Stimulated activated CD4-positive, alpha-beta T cell treated with anti-CD3 and anti-CD28 coated beads, TNF-alpha, amount 100 ng/mL, for 1 hour (primary cell): ENCODE data around the gene UTP14C.
"Not testable (repeated sequence)": the region's sequence is repeated elsewhere in the genome, so short reads cannot be mapped to it uniquely, and the experiment has no call there.

ENCODE experiments used
- DNase-seq, 3 donors: peaks; one replicate each; pipeline ENCODE4 v3.0.0-alpha.2; 2020; ENCODE audit warnings: low read depth in 3 of 3, low spot score in 1 of 3

The UTP14C gene, protein sequence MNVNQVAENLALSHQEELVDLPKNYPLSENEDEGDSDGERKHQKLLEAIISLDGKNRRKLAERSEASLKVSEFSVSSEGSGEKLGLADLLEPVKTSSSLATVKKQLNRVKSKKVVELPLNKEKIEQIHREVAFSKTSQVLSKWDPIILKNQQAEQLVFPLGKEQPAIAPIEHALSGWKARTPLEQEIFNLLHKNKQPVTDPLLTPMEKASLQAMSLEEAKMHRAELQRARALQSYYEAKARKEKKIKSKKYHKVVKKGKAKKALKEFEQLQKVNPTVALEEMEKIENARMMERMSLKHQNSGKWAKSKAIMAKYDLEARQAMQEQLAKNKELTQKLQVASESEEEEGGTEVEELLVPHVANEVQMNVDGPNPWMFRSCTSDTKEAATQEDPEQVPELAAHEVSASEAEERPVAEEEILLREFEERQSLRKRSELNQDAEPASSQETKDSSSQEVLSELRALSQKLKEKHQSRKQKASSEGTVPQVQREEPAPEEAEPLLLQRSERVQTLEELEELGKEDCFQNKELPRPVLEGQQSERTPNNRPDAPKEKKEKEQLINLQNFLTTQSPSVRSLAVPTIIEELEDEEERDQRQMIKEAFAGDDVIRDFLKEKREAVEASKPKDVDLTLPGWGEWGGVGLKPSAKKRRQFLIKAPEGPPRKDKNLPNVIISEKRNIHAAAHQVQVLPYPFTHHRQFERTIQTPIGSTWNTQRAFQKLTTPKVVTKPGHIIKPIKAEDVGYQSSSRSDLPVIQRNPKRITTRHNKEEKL

DNA sequence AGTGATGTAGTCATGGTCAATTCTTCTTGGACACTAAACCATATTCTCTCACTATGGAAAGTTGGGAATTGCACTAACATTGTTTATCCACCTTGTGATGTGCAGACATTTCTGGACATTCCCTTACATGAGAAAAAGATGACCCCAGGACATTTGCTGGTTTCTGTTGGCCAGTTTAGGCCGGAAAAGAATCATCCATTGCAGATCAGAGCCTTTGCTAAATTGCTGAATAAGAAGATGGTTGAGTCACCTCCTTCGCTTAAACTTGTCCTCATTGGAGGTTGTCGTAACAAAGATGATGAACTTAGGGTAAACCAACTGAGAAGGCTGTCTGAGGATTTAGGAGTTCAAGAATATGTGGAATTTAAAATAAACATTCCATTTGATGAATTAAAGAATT lies at the start of gene UTP14C:
Gene UTP14C (plus strand): TSS at position 211 of the 400 bp plus-strand sequence. CDS start 4,114 bp downstream, outside the sequence.
- no peak for DNase-seq

DNA sequence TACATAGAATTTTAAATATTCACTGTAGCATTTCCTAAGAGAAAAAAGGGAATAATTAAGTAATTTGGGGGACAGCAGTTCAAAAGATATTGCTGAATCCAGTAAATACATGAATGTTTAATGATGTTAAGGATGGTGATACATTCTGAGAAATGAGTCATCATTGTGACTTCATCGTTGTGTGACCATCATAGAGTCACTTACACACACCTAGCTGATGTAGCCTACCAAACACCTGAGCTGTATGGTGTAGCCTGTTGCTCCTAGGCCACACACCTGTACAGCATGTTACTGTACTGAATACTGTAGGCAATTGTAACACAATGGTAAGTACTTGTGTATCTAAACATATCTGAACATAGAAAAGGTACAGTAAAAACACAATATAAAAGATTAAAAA lies 48.1 kb upstream of the UTP14C start:
- DNase-seq: no peak

DNA sequence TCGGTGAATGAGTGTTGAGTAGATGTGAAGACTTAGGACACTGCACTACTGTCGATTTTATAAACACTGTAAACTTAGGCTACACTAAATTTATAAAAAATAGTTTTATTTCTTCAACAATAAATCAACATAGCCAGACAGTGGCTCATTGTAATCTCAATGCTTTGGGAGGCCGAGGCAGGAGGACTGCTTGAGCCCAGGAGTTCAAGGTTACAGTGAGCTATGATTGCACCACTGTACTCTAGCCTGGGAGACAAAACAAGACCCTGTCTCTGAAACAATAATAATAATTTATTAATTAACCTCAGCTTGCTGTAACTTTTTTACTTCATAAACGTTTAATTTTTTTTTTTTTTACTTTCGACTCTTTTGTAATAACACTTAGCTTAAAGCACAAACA lies 47.6 kb upstream of the UTP14C start:
- DNase-seq: no peak

DNA sequence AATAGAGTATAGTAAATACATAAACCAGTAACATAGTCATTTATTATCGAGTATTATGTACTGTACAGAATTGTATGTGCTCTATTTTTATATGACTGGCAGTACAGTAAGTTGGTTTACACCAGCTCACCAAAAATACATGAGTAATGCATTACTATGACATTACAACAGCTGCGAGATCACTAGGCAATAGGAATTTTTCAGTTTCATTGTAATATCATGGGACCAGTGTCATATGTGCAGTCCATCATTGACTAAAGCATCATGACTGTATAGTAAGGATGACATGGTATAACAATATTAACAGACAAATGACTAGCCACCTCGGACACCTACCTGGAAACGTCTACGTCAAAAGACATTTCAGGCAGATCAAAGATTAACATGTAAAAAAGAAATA lies 46.9 kb upstream of the UTP14C start:
- DNase-seq: no peak

DNA sequence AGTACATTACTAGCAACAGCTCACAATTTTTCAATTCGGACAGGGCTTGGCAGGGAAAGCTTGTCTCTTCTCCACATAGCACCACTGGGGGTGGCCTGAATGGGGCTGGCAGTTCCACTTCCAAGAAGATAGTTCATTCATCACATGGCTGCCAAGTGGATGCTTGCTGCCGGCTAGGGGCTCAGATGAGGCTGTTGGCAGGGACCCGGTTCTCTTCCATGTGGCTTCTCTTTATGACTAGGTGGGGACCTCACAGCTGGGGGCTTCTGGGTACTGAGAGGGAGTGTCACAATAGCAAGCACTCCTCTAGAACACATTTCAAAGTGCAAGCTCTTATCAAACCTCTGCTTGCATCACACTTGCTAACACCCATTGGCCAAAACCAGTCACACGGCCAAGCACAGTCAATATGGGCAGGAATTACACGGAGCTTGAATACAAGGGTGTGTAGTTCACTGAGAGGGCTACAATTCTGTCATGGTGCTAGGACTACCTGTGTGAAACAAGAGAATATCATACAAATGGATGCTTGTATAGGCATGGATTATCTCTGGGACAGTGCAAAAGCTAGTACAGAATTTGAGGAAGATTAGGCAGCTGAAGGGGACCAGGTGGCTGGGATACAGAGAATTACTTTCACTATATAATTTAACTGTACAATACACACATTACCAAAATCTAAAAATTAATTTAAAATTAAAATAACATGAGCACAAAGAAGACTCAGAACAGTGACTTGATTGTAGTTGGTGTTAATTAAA lies 45.5 kb upstream of the UTP14C start:
- DNase-seq: no peak

DNA sequence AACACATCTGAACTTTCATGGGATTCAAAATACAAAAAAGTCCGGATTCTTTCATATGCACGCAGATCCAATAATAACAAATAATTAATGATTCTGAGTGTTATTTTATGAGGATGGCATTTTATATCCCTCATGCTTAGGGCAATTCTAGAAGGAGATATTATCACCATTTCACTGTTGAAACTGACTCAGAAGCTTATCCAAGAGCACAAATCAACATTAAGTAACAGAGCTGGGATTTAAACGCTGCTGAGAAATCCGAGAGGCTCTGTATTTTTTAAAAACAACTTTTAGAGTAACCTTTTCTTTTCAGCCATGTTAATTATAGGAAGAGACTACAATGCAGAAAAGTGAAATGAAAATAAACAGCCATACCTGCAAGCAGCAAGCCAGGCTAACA lies 43.6 kb upstream of the UTP14C start:
- no peak for DNase-seq

DNA sequence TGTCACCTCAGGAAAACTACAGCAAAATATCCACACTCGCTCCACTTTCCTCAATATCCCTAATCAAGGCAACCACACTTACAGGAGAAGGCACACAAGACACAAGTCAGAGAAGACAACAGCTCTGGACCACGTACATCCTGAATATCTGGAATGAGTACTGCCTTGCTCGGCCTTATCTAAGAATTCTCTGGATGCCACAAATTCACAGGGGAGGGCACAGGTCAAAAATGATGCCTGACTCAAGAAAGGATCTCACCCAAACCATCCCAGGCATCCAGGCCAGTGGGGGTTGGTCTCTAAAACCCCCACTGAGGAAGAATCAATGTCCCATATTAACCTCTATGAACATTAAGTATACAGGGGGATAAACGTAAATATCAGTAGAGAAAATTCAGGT lies 43.1 kb upstream of the UTP14C start:
- DNase-seq: no peak

DNA sequence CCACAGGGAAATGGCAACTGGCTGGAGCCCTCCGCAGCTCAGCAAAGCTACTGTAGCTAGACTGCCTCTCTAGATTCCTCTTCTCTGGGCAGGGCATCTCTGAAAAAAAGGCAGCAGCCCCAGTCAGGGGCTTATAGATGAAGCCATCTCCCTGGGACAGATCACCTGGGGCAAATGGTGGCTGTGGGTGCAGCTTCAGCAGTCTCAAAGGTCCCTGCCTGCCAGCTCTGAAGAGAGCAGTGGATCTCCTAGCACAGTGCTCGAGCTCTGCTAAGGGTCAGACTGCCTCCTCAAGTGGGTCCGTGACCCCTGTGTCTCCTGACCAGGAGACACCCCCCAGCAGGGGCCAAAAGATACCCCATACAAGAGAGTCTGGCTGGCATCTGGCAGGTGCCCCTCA lies 41.2 kb upstream of the UTP14C start:
- not testable (repeated sequence) for DNase-seq

DNA sequence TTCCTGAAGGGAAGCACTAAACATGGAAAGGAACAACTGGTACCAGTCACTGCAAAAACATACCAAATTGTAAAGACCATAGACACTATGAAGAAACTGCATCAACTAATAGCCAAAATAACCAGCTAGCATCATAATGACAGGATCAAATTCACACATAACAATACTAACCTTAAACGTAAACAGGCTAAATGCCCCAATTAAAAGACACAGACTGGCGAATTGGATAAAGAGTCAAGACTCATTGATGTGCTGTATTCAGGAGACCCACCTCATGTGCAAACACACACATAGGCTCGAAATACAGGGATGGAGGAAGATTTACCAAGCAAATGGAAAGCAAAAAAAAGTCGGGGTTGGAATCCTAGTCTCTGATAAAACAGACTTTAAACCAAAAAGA lies 39.6 kb upstream of the UTP14C start:
- not testable (repeated sequence) for DNase-seq

DNA sequence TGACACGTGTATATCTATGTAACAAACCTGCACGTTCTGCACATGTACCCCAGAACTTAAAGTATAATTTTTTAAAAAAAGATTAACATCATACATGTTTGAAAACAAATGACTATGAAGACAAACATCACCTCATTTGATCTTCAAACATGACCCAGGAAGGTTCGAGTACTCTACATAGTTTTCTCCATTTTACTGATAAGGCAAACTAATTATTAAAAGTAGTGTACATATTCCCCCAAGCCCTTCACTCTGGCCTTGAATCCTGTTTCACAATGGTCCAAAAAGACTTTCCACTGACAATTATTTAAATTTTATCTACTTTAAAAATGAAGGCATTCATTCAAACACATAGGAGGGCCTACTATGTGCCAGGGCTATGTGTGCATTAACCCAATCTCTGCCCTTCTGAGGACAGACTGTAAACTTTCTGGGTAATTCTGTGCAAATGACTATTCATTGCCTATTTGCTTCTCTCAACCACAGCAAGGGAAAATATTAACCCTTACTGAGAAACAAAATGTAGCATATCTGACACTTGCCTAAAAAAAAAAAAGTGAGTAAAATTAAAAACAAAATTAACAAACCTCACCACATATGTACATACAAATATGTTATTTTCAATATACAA lies 35.4 kb upstream of the UTP14C start:
- no peak for DNase-seq

DNA sequence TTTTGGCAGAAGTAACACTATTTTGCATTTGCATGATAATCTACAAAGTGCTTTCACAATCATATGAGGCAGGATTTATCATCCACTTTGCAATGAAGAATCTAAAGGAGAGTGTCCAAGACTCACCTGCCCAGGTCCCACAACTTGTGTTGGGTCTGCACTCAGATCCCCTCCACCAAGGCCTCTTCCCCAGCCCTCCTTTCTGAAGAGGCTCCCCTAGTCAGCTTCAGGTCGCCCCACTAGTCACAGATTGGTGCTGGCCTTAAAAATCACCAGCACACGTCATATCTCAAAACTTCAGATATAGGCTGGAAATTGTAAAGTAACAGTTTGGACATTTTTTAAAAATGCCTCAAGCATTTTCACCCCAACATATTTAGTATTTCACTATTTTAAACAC lies 30.8 kb upstream of the UTP14C start:
- DNase-seq: no peak

DNA sequence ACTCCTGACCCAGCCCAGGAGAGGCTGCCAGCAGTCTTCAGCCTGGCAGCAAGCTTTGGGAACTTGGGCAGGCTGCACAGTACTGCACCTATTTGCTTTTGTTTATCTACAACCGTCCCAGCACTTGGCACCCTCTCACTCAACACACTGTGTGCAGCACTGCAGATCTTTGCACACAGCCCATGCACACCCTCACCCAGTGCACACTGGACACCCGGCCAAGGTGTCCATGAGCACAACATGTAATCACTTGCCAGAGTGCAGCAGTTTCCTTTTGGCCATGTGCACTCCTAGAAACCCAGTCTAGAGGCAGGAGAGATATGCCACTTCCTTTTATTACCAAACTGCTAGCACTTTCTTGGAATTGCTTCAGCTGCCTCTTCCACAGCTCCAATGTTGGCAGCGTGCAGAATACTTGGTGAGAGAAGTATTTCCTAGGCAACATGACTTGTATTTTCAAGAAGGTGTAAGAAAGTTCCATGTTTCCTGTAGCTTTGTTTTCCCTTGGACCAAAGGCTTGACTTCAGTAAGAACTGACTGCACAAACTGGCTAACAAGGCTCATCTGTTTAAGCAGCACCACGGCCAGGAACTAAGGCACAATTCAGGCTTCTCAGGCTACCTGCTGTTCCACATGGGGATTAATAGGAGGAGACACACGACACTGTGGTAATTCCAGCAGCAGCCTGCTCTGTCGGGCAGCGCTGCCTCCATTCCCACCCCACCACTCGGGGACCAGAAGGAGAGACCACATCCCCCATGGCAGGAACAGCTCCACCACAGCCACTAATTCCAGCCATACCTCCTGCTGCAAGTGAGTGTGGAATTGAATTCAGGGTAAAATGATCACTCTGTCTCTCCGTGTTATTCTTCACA lies 28.6 kb upstream of the UTP14C start:
- no peak for DNase-seq

DNA sequence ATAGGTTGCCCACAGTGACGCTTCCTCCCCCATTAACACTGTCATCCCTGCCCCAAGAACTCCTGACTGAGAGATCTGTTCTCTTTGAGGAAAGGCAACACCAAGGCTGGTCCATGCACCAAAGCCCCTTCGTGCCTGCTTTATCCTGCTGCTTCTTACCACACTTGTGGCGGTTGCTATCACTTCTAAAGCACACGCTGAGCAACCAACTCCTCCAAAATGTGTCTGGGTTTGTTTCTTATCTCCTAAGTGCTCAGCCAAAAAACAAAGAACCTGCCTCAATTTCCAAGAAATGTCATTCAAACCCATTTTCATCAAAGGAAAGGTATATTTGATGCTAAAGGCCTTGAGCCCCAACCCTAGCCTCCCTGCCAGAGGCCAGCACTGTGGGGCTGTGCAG lies 27.9 kb upstream of the UTP14C start:
- no peak for DNase-seq

DNA sequence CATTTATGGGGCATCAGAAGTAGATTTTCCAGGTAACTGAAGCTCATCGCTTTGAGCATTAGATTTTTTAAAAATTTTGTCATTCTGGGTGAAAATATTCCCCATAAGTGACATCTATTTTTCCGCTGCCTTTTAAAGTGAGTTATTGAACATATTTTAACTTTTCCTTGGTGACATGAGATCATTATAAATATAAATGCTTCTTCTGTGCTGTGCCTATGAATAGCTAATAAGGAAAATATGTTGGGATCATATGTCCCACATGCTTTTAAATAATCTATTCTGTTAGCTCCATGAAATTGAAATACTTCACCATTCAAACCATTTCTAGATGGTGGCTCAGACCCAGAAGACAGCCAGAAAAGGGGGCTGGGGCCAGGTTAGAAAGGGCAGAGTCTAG lies 27.3 kb upstream of the UTP14C start:
- DNase-seq: no peak

DNA sequence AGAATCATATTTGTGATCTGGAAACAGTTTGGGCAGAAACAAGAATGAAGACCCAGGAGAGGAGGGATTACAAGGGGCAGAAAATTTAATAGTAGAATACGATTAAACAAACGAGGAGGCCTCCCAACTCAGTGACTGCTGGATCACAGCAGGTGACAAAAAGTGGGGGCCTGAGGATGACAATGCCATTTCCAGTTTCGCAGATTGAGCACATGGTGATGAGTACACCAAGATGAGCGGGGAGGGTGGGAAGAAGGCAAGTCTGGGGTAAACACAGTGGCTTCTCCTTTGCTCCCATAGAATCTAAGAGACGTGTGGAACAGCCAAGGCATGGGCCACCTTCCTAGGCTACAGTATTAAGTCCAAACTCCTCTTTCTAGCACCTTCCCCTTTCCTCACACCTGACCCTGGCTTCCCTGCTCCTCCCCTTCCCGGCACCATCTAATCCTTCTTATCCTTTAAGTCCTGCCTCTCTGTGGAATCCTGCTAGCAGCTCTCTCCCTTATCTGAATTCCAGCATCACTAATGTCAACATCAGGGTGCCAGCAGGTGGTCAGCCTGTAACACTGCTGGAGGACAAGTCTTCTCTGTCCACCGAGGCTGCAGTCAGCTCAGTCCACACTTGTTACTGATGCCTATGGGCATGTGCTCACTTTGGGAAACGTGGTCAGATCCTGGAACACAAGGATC lies 26.7 kb upstream of the UTP14C start:
- DNase-seq: no peak

DNA sequence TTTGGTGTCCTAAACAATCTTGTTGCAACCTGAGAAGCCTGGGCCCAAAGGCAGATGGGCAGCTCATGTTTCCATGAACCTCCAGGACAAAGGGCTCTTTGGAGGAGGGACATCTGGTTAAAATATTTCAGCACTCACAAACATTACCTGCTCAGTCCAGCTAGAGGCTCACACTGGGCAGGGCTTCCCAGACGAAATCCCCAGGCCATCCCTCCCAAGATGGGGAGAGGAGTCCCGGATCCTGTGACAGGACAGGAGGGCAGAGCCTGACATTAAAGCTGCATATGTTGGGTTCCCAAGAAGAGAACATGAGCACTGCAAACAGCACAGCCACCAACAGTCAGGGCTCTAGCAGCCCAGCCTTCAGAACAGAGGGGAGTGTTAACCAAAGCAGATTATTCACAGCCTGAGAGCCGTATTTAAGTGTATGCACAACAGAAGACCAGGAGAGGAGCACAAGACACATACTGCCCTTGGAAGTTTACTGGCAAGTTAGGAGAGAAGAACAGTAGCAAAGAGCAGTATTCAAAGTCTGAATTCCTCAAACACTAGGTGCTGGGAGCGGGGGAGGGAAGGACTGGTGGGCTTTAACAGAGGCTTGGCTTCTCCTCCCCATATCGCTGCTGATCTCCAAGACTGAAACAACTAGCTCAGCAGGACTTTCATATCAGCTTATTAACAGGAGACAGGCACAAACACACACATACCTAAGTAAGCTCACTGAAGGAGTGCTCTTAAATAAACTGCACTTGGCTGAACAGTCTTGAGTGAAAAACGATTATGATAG lies 25.6 kb upstream of the UTP14C start:
- DNase-seq: no peak

DNA sequence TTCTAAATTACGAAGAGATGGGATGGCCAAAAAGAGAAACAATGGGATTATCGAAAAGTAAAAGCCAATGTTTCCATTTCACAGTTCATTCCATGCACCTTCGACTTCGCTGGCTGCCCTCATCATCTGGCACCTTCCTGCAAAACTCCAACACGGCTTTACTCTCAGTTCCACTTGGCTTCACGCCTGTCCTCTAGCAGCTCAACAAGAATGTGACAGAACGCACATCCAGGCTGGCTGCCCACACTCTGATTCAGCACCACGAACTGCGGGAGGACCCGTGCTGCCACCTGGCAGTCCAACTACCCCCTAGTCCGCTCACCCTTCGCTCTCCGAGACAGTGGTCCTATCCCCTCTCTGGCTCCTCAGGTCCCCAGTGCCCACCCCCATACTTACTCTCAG lies 25.0 kb upstream of the UTP14C start:
- no peak for DNase-seq

DNA sequence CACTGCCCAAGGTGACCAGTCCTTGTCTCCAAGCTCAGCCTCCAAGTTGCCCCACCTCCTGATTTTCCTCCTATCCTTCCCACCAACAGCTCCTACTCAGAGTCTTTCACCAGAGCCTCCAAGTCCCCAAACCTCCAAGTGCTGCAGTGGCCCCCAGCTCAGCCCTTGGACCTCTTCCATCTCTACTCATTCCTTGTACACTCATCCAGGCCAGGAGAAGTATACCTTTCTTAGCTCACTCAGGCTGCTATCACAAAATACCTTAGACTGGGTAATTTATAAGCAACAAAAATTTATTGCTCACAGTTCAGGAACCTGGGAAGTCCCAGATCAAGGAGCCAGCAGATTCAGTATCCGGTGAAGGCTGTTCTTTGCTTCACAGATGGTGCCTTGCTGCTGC lies 24.6 kb upstream of the UTP14C start:
- no peak for DNase-seq

DNA sequence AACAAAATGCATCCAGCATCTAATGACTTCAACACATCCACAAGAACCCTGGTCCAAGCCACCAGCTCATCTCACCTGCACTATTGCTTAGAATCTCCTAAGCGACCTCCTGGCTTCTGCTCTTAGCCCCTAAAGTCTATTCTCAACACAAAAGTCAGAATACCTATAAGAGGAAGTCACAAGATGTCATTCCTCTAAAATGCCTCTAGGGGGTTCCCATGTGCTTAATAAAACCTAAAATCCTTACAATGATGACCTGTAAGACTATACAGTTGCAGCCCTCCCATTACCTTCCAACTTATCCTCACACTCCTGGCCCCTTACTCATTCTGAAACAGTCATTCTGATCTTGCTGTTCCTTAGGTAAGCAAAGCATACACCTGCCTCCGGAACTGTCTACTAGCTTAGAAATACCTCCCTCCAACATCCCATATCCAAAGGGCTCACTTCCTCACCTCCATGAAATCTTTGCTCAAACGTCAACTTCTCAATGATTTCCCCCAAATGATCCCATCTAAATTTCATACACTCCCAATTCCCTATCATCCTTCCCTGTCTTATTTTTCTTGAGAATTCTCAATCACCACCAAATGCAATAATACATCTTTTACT lies 23.3 kb upstream of the UTP14C start:
- DNase-seq: no peak
